Neural crest cell (in vitro differentiated cells): Measurements from ENCODE around the gene NSDHL. TPM values are rescaled to one million over a fixed set of nuclear protein-coding genes. Genes with fewer than 3 reads are reported as not detected.

Source experiments
- DNase-seq: peaks from one replicate; pipeline ENCODE4 v3.0.0; 2021; ENCODE audit warnings: low read depth, mixed read lengths, low spot score
- H3K27ac Mint-ChIP-seq: one replicate; pipeline ENCODE4 v1.8.0; 2021; ENCODE audit warnings: mild to moderate bottlenecking, mixed read lengths; ENCODE audit not compliant: unreplicated experiment
- H3K27me3 Mint-ChIP-seq: 2 replicates; pipeline ENCODE4 v1.8.0; 2021; ENCODE audit warnings: low read depth, mild to moderate bottlenecking, mixed read lengths
- H3K36me3 Mint-ChIP-seq: 2 replicates; pipeline ENCODE4 v1.8.0; 2021; ENCODE audit warnings: low read depth, mild to moderate bottlenecking, mixed read lengths
- H3K4me1 Mint-ChIP-seq: 2 replicates; pipeline ENCODE4 v1.8.0; 2021; ENCODE audit warnings: mixed read lengths
- H3K4me3 Mint-ChIP-seq: one replicate; pipeline ENCODE4 v1.8.0; 2021; ENCODE audit warnings: mild to moderate bottlenecking, mixed read lengths
- H3K9me3 Mint-ChIP-seq: 2 replicates; pipeline ENCODE4 v1.8.0; 2021; ENCODE audit warnings: mixed read lengths
- total RNA-seq: library from RNA; stranded (reverse); gene quantifications from 2 replicates; pipeline ENCODE4 v1.2.1, GENCODE V29; 2021
- TF ChIP-seq, protein P1 (sequence below): fragments of 200-600 bp; sonication (generic); conservative IDR thresholded peaks from 2 replicates; pipeline ENCODE4 v1.5.0; 2021; ENCODE audit warnings: antibody characterized with exemption, mild to moderate bottlenecking

The NSDHL gene
- total RNA-seq, 1 donor from 2014 or later: 49.6 TPM

DNA sequence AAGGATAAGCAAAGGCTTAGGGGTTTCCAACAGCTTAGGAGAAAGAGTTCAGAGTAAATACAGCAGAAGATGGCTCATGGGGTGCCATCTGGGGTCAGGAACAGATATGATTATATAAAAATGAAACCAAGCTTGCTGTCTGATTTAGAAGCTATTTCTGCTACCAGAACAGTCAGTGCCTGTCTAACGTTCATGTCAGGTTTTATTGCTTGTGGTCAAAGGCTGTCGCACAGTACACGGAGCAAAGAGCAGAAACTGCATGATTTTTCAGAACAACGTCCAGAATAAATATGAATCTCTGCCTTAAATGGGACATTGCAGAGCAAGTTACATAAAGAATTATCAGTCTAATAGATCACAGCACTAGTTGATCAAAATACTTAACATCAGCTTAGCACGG, 17.7 kb upstream of the NSDHL start:
- H3K9me3 Mint-ChIP-seq: no peaks in the 10 kb centered on the region
- DNase-seq: no peak
- H3K4me3 Mint-ChIP-seq: no peak overlapping the region
- H3K36me3 Mint-ChIP-seq: no peaks in the 10 kb centered on the region
- no peak overlapping the region for H3K27ac Mint-ChIP-seq
- peaks cover 12% of the 10 kb centered on the region for H3K4me1 Mint-ChIP-seq
- no peaks in the 10 kb centered on the region for H3K27me3 Mint-ChIP-seq
- TF ChIP-seq, protein P1, sequence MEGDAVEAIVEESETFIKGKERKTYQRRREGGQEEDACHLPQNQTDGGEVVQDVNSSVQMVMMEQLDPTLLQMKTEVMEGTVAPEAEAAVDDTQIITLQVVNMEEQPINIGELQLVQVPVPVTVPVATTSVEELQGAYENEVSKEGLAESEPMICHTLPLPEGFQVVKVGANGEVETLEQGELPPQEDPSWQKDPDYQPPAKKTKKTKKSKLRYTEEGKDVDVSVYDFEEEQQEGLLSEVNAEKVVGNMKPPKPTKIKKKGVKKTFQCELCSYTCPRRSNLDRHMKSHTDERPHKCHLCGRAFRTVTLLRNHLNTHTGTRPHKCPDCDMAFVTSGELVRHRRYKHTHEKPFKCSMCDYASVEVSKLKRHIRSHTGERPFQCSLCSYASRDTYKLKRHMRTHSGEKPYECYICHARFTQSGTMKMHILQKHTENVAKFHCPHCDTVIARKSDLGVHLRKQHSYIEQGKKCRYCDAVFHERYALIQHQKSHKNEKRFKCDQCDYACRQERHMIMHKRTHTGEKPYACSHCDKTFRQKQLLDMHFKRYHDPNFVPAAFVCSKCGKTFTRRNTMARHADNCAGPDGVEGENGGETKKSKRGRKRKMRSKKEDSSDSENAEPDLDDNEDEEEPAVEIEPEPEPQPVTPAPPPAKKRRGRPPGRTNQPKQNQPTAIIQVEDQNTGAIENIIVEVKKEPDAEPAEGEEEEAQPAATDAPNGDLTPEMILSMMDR: no peak

DNA sequence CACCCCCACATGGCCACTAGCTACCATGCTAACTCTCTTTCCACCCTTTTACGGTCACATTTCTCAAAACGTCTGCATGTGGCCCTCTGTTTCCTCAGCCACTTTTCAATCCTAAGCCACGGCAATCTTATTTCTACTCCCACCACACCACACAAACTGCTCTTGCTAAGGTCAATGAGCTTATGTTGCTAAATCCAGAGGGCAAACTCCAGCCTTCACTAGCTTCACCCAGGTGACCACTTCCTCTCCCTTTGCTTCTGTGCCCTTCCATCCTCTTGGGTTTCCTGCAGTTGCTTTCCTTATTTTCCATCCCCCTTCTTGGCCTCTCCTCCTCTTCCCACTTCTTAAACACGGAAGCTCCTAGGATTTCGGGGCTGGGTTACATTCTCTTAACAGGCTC, 16.8 kb upstream of the NSDHL start:
- Mint-ChIP-seq H3K27me3 (no peaks in the 10 kb centered on the region), H3K27ac (no peak overlapping the region), H3K9me3 (no peaks in the 10 kb centered on the region), H3K4me3 (no peak overlapping the region), H3K36me3 (no peaks in the 10 kb centered on the region), H3K4me1 (peaks cover 9% of the 10 kb centered on the region)
- TF ChIP-seq, protein P1: no peak
- no peak for DNase-seq

DNA sequence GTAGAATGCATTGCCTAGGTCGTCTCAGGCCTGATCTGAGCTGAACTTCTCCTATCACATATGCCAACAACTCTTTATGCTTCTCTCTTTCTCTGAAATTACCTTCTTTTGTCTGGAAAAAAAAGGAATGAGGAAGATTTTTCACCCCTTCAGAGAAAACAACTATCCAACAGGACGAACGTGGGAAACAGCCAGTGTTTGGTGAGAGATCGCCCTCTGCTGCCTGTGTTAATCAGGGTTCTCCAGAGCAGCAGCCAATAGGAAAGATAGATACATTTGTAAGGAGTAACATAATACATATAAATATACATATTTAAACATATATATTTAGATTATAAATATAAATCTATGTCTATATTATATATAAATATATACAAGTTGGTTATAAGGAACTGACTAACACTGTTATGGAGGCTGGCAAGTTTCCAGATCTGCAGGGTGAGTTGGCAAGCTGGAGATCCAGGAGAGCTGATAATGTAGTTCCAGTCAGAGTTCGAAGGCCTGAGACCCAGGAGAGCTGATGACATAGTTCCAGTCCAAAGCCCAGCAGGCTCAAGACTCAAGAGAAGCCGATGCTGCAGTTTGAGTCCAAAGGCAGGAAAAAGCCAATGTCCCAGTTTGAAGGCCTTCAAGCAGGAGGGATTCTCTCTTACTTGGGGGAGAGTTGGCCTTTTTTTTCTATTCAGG, 13.6 kb upstream of the NSDHL start:
- Mint-ChIP-seq H3K27ac (no peak overlapping the region), H3K36me3 (no peaks in the 10 kb centered on the region)
- peak; percentile 15 for DNase-seq

DNA sequence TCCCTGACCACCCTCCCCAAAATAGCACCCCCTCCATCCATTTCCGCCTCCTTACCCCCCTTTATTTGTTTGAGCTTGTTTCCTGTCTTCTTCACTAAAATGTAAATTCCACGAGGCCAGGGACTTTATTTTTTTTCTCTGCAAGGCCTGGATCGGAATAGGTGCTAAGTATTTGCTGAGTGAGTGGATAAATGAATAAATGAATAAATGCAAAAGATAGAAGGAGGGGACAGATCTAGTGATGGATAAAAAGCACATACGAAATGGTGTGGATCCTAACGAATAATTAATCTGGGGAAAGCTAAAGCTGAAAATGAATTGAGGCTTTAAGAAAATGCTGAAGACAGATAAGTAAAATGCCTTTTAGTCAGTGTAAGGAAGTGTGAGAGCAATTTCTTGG, 12.5 kb upstream of the NSDHL start:
- TF ChIP-seq, protein P1: no peak
- H3K4me1 Mint-ChIP-seq: peaks cover 5% of the 10 kb centered on the region
- no peak overlapping the region for H3K4me3 Mint-ChIP-seq
- no peak overlapping the region for H3K27ac Mint-ChIP-seq
- no peaks in the 10 kb centered on the region for H3K36me3 Mint-ChIP-seq
- no peaks in the 10 kb centered on the region for H3K9me3 Mint-ChIP-seq
- H3K27me3 Mint-ChIP-seq: peaks cover 6% of the 10 kb centered on the region
- no peak for DNase-seq

More for the DNA sequence above, 13.6 kb upstream of the NSDHL start:
- TF ChIP-seq, protein P1: peak; percentile 66
- peaks cover 5% of the 10 kb centered on the region for H3K4me1 Mint-ChIP-seq
- peaks cover 6% of the 10 kb centered on the region for H3K27me3 Mint-ChIP-seq
- no peaks in the 10 kb centered on the region for H3K9me3 Mint-ChIP-seq
- H3K4me3 Mint-ChIP-seq: no peak overlapping the region

DNA sequence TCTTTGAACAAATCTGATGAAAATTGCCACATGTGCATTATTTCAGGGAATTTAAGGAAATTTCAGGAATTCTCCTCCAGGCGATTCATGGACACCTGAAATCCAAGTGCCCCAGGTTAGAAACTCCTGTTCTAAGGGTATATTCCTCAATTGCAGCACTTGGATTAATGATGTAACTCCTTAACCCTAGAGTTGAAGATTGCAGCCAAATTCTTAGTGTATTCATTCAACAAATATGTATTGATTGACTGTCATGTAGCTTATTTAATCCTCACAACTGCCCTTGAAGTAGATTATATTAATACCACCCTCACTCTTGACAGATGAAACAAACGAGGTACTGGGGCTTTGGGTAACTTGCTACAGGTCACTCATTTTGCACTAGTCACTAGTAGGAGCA, 11.6 kb upstream of the NSDHL start:
- peaks cover 6% of the 10 kb centered on the region for H3K27me3 Mint-ChIP-seq
- H3K27ac Mint-ChIP-seq: no peak overlapping the region
- no peaks in the 10 kb centered on the region for H3K9me3 Mint-ChIP-seq
- no peaks in the 10 kb centered on the region for H3K36me3 Mint-ChIP-seq
- no peak overlapping the region for H3K4me3 Mint-ChIP-seq
- TF ChIP-seq, protein P1: no peak
- no peak for DNase-seq
- peaks cover 5% of the 10 kb centered on the region for H3K4me1 Mint-ChIP-seq
